Ramos (cell line): ENCODE measurements around the gene ERC2.

Experiments used
- in situ Hi-C: fragments of 300-500 bp; cut with MboI; formaldehyde crosslinking; loops from one replicate; pipeline ENCODE4 v1.14.3; 2022; ENCODE audit warnings: low sequenced_read_pairs; ENCODE audit not compliant: unreplicated experiment

Gene ERC2

DNA sequence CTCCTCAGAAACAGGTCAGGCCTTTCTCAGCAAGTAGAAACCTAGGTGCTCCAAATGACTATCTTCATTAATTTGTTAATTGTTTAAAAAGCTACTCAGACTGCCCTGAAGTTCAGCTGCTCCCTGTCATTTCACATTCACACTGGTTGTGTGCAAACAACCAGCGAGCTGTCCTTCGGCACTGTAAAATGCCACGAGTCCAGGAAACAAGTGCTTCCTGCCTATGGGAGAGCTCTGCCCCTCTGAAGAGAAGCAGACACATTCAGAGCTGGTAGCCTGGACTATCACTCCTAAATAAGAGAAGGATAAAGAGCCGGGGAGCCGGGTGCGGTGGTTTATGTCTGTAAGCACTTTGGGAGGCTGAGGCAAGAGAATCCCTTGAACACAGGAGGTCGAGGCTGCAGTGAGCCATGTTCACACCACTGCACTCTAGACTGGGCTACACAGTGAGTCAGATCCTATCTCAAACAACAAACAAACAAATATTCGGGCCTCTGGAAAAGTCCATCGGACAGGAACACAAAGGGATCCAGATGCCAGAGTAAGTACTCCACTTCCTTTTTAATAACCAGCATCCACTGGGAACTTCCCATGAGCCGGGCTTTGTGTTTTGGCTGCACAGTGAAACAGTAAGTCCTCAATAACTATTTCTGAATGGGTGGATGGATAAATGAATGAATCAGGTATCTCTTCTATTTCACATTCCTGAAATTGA, 866.7 kb downstream of the ERC2 start:
- in situ Hi-C loops, result no loop called here

DNA sequence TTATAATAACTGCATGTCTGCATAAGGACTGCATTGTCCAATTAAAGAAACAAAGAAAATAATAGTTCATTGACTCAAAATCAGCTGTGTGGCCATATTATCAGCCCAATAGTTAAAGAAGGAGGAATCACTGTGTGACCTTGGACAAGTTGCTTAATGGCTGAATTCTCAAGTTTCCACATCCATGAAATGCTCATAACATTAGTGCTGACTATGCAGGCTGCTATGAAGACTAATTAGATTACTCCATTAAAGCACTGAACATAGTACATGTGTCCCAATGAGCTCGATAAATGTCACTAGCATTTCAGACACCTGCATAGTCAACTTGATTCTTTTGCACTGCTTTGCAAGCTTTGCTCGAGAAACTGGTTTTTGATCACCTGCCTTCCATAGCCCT, 870.0 kb downstream of the ERC2 start:
- in situ Hi-C loops, result no loop called here

DNA sequence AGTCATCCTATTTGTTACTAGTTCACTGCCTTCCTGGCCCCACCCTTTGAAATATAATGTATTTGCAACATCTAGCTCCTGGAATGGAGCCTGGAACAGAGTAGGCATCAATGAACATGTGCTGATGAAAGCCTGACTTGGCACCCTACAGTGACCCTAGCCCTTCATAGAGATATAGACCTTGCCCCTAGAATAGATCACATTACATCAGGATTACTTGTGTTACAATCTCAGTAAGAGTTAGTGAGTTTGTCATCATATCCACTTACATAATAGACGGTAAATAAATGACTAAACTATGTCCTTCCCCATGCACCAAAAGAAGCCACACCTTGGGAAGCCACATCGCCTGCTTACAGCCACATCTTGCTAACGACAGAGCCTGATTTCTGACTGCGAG, 870.6 kb downstream of the ERC2 start:
- in situ Hi-C loops, result no loop called here

DNA sequence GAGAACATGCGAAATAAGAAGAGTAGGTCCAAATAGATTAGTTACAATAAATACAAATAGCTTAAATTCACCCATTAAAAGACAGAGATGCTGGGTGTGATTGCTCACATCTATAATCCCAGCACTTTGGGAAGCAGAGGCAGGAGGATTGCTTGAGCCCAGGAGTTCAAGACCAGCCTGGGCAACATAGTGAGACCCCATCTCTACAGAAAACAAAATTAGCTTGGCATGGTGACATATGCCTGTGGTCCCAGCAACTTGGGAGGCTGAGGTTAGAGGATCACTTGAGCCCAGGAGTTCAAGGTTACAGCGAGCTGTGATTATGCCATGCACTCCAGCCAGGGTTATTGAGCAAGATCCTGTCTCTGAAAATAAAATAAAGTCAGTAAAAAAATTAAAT, 872.1 kb downstream of the ERC2 start:
- in situ Hi-C loops, result no loop called here

DNA sequence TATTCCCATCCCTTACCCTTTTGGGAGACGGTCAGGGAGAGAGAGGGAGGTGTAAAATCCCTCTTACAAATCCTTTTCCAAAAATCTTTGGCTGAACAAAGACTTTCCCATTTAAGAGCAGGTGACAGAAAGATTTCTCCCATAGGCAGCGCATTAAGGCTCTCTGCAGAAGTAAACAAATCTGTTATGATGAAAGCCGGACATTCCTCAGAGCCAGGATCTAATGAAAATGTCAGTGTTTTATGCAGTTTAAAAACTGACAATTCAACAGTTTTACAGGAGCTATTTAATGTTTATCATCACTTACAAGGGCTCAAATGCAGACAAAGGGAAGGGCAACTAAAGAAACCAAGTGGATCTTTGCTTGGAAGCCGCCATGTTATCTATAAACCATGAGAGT, 872.8 kb downstream of the ERC2 start:
- in situ Hi-C loops, result no loop called here

DNA sequence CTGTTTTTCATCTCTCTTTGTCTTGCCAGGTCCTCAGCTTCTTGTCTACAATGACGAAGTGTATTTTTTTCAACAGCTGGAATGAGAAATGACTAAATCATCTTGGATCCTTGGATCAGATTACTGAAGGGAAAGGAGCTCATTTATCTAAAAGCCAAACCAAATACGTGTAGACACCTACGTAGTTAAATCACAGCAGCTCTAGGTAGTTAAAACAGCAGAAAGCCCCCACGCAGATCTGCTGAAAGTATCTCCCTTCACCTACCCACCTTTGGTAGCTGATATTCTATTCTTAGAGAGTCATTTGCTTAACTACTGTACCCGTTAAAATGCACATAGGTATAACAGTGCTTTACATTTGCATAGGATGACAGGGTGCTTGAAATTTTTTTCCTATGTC, 875.7 kb downstream of the ERC2 start:
- in situ Hi-C loops, result no loop called here

DNA sequence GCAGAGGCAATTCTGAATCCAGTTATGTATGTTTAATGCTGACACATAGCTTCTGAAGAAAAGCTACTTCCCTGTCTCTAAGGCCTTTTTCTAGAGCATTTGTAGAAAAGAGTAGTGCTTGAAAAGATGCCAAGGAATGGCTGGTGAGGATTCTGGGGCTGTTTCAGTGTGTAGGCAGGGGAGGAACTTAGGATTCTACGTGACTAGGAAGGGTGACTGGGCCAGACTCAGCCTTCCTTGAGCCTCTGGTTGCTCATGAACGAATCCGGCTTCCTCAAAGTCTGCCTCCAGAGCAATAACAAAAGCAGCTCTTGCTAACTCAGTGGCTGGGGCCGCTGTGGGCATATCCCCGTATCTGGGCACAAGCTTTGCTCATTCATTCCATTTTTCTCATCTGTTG, 876.4 kb downstream of the ERC2 start:
- in situ Hi-C loops, result no loop called here

DNA sequence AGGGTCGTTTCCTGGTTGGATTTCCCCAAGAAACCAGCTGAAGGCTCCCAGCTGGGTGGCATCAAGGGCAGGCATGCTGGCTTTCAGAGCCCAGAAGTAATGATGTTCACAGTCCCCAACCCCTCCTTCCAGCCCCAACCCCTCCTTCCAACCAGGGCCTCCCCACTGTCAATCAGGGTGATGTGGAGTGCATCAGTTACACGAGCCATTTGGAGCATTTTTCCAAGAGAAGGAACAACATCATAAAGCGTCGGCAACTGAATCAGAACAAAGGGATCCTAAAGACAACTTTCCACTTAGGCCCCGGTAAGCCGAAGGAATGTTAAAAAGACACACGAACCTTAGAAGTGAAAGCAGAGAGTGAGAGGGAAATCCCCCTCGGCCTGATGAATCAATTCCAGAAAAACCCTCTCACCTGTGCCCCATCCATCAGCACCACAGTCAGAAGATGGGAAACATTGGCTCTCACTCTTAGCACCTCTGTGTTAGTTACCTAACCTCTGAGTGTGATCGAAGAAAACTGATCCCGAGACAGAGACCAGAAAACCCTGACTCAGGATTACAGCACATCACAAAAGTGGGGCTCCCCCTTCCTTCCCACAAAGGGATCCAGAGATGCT, 880.0 kb downstream of the ERC2 start:
- in situ Hi-C loops, result no loop called here

DNA sequence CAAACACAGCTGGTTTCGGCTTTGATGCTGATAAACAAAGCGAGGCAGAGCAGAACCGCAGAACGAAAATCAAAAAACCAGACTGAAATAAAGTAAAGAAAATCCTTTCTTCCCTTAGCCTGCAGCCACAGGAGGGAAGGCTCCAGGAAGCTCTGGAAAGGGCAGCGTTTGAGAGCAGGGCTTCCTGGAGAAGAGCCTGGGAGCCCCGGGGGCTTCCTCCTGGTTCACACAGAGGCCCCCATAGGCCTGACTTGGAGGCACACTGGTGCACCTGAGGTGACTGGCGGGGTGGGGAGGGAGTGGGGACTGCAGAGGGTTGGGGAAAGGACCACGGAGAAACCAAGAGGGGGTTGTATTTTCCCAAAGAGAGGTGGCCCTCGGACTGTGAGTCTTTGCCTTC, 882.4 kb downstream of the ERC2 start:
- in situ Hi-C loops, result no loop called here

DNA sequence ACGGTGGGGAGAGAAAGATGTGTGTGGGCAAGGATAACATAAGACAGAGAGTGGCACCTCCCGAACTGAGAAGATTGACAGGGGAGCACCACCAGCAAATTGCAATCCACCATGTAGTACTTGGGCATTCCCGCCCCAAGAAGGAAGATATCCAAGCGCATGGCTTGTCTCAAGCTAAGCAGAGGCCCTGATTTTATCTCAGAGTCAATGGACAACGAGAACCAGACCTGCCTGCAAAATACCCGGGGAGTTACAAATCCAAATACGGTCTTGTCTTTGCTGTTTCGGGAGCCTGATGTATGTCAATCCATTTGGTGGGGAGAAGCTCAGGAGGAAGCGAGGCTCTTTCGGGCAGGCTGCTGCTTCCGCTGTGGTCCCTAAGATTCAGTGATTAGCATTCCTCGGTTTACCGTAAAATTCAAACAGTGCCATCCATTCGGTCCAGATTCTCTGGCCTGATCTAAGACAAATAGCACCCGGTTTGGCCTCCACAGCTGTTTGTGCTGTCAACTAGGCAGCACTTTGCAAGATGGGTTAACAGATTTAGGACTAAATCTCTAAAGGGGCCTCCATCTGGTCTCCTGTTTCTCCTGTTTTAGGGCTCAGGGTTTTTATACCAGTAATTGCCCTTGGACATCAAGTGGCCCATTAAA, 883.4 kb downstream of the ERC2 start:
- in situ Hi-C loops, result no loop called here

DNA sequence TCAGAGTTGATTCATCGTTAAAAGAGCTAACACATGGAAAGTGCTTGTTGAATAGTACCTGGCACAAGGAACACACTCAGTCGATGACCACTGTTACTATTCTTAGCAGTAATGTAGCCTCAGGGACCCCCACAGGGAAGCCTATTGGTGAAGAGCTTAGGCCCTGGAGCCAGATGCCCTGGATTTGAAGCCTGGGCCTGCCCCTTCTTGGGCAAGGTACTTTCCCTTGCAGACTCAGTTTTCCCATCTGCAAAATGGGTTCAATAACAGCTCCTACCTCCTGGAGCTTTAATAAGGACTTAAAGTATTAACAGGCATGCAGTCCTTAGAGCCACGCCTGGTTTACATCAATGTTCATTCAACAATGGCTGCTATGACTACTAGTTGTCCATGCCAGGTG, 884.2 kb downstream of the ERC2 start:
- in situ Hi-C loops, result no loop called here

DNA sequence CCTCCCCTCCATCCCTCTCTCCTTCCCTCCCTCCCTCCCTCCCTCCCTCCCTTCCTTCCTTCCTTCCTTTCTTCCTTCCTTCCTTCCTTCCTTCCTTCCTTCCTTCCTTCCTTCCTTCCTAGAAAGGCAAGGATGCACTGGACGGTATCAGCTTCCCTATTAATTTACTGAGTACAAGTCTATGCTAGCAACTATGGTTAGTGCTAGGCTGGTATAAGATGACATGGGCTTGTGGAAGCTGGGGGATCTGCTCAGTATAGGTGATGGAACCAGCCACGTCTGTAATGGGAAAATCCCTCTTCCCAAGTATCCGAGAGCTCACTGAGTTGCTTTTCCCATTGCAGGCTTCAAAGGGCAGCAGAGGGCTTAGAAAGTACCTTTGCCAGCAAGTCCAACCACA, 884.8 kb downstream of the ERC2 start:
- in situ Hi-C loops, result no loop called here

DNA sequence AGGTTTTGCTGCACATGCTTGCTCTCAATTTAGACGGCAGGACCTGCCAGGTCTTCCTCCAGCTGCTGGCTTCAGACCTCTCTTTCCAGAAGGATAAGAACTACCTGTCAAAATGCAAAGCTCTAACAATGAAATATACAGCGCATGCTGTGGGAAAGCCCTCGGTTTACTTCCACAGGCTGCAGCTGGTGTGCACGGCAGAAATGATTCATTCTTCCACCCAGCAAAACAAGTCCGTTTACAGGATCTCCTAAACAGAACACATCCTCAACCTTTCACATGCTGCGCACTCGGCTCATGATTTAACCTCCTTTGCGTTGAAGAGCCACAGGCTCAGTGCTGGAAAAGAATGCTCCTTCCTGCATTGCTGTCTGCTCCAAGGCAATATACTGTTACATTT, 888.8 kb downstream of the ERC2 start:
- in situ Hi-C loops, result no loop called here

DNA sequence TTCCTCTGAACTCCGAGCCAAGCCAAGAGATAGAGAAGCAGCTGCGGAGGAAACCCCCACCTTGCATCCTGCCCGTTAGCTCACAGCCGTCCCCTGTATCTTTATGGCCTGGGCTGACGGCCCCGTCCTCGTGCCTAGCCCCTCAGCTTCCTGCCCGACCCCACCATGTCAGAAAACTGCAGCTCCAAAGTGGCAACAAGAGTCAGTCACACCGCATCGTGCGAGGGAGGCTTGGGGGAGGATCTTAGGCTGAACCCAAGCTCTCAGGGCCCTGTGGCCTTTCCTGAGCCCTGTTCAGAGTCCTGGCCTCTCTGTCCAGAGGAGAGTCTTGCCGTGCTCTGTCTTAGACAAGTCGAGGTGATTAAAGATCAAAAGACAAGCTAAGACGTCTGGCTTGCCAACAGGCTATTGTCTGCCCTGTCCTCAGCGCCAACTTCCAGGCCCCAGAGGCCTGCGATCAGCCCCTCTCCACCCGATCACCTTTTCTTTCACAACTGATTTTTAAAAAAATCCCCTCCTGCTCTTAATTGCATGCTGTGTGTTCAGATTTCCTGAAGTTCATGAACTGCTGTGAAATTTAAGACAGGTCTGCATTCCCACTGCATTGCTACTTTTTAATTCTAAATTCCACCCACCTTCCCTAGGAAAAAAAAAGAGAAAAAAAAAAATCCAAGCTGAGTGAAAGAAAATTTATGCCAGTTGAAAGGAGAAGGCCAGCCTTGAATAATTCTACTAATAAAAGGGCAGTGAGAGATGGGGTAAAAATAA, 891.5 kb downstream of the ERC2 start:
- in situ Hi-C loops, result no loop called here

DNA sequence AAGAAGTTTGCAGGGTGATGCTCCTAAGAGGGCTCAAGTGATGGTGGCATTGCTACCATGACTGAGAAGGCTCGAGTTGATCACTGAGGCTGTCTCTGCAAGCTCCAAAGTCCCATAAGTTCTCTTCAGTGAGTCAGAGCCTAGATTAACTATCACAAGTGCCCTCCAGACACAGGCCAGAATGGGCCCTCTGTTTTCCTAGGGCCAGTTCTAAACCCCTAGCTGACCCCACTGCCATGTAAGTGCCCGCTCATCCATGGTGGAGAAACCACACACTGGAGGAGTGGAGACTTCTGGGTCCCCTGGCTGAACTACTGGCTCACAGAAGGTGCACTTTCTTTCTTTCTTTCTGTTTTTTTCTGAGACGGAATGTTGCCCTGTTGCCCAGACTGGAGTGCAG, 893.6 kb downstream of the ERC2 start:
- in situ Hi-C loops, result no loop called here

DNA sequence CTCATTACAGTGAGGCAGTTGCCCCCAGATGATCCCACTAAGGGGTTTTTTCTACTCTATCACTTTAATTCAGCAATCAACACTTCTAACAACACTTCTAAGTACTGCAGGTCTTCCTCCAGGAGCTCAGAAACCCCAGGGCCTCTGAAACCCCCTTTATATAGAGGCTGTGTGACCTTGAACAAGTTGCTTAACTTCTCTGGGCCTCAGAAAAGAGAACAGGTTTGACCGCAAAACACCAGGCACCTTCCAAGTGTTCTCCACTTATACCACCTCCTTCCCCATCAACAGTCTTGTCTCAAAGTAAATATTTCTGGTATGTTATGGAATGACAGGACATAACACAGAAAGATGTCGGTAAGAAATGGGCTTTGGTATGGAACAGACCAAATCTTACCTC, 895.5 kb downstream of the ERC2 start:
- in situ Hi-C loops, result no loop called here

DNA sequence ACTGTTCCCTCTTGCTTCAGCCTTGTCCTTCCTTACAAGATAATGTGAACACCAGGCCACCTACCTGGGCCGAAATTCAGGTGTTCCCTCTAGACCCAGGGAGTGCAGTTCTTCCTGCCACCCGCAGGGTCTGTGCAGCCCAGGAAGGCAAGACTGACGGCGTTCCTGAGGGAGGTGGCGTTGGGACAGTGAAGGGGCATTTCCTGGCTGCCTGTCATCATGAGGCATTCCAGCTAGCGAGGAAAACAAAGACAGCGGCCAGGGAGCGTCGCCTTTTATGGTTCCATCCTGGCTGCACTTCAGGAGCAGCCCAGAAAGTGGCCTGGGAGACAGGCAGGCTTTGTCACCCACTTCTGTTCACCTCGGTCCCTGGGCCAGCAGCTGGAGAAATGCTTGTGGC, 896.4 kb downstream of the ERC2 start:
- in situ Hi-C loops, result no loop called here

DNA sequence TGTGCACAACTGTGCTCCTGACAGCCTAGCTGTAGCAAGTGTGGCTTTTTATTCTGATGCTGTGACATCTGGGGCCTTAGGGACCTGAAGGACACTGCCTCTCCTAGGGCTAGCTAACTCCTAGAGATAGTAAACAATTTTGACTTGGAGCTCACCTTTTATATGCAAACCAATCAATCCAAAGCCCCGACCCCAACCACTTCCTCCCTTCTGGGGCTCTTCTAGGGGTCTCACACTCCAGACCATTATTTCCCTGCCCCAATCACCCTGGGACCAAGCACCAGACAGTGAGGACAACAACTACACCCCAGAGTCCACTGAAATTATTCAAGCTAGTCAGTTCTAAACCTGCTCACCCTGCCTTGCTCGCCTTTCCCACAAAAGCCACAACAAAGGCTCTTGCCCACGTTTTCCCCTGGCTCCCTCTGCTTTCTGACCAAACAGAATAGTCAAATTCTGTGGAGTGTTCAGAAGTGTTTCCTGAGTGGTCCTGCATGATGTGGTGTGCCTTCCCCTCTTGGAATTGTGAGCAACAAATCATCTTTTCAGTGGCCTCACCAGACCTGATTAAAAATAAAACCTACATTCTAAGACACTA, 897.0 kb downstream of the ERC2 start:
- in situ Hi-C loops, result no loop called here

DNA sequence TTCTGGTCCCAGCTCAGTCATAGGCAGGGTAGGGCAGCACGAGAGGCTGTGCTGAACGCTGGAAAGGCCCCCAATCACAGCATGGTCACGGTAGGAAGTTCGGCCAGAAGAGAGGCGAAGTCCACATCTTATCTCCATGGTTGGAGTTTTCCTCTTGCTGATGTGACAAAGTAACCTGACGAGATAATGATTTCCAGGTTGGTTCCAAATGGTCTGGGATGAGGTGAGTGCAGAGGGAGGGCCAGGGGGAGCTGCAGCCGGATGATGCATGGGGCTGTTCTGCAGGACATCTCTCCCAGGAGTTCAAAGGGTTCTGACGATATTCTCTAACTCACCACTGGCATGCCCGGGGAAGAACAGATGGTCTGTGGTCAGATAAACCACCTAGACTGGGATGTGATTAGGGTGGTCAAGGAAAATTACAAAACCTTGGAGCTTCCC, 898.0 kb downstream of the ERC2 start:
- in situ Hi-C loops, result no loop called here

DNA sequence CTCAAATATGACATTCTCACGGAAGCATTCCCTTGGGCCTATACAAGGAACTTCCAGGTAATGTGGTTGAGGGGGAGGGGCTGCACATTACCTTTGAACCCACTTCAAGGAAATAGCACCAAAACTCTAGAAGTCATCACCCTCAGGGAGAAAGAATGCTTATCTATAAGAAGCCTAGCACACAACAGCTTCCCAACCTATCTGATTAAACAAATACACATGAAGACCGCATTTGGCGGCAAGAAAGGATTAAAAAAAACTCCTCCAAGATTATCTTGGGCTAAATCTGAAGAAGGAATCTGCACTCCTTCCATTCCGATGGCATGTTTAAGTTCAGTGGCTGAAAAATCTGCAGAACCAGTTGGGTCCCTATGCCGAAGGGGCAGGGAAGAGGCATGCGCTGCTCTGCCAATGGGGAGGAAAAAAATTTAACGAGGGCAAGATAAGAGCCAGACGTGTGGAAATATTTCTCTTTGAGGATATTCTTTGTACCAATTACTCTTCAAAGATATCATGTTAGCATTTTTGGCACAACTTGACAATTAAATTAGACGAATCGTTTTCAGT, 899.2 kb downstream of the ERC2 start:
- in situ Hi-C loops, result no loop called here
